Bronchial epithelial cell (primary cell): ENCODE data around the gene KIAA1549. TPM values are rescaled to one million over a fixed set of nuclear protein-coding genes. Genes with fewer than 3 reads are reported as not detected.

ENCODE experiments used
- DNase-seq: peaks from one replicate; pipeline ENCODE4 v3.0.0-alpha.2; 2010; ENCODE audit warnings: low read depth
- FAIRE-seq: peaks from 2 replicates; lab custom pipeline; 2011; peaks lifted over from hg19 to GRCh38; lab: Jason Lieb, UNC
- H3K27me3 ChIP-seq: 2 replicates; pipeline ENCODE4 v1.5.1; 2011; ENCODE audit warnings: low read length; ENCODE audit not compliant: control insufficient read depth, insufficient read depth
- H3K36me3 ChIP-seq: 2 replicates; pipeline ENCODE4 v1.5.1; 2011; ENCODE audit warnings: low read length; ENCODE audit not compliant: control insufficient read depth, insufficient read depth
- H3K4me3 ChIP-seq: 2 replicates; pipeline ENCODE4 v1.5.1; 2011; ENCODE audit warnings: mild to moderate bottlenecking, low read depth, low read length, control low read depth
- CTCF ChIP-seq: IDR thresholded peaks from 2 replicates; pipeline ENCODE4 v1.5.1; 2011; ENCODE audit warnings: mild to moderate bottlenecking, moderate library complexity, low read length, control low read depth, inconsistent platforms; ENCODE audit not compliant: insufficient read depth, severe bottlenecking
- total RNA-seq: library from RNA; depleted of rRNA; stranded (reverse); fragments of >200 nt; gene quantifications from 2 replicates; pipeline ENCODE4 v1.2.1, GENCODE V29; 2014

KIAA1549 gene
- total RNA-seq, 1 donor from 2014 or later = 0.26 TPM

DNA sequence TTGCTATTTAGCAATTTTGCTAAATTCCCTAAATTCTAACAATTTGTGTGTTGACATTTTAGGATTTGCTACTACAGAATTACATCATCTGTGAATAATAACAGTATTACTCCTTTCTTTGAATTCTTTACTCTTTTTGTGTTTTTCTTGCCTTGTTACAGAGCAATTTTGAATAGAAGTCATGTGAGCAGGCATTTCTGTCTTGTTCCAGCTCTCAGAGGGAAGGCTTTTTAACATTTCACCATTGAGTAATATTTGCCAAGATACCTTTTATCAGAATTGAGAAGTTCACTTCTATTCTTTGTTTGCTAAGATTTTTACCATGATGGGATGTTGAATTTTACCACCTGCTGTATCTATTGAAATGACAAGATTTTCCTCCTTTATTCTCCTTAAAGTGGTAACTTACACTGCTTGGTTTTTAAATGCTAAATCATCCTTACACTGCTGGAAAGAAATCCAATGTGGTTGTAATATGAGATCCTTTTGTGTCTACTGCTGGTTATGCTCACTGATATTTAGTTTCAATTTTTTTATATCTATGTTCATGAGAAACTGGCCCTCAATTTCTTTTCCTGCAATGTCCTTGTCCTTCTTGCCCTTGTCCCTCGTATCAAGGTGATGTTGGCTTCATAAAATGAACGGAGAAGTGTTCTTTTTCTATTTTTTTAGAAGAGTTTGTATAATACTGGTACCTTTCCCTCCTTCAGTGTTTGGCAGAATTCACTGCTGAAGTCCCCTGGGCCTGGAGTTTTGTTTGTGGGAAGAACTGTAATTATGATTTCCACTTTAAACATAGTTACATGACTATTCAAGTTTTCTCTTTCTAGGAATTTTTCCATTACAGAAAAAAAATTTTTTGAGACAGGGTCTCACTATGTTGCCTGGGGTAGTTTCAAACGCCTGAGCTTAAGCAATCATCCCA, 132.9 kb downstream of the KIAA1549 start:
- H3K4me3 ChIP-seq = no peak overlapping the region
- no peak for DNase-seq
- no peaks in the 10 kb centered on the region for H3K36me3 ChIP-seq
- no peaks in the 10 kb centered on the region for H3K27me3 ChIP-seq
- TF ChIP-seq CTCF = no peak
- FAIRE-seq = no peak

GRCh38 chr7:138845711-138846110, 135.5 kb downstream of the KIAA1549 start:
- H3K36me3 ChIP-seq = no peaks in the 10 kb centered on the region
- H3K4me3 ChIP-seq = no peak overlapping the region
- no peak for TF ChIP-seq CTCF
- H3K27me3 ChIP-seq = no peaks in the 10 kb centered on the region
- DNase-seq (no peak), FAIRE-seq (no peak)

GRCh38 chr7:138843632-138844580, 137.3 kb downstream of the KIAA1549 start:
- H3K36me3 ChIP-seq = no peaks in the 10 kb centered on the region
- TF ChIP-seq CTCF = no peak
- DNase-seq = no peak
- no peak overlapping the region for H3K4me3 ChIP-seq
- FAIRE-seq = no peak
- H3K27me3 ChIP-seq = no peaks in the 10 kb centered on the region

DNA sequence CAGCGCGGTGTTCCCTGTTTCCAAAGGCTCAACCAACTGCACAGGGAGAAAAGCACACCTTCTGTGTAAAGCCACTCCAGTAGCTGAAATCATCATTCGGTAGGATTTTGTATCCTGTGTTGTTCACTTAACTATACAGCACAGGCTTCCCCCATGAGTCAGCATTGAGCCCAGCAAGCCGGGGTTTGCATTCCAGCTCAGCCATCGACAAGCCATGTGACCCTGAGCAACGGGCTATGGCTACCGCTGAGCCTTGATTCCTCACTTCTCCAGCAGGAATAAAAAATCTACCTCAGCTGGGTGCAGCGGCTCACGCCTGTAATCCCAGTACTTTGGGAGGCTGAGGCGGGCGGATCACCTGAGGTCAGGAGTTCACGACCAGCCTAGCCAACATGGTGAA, 139.1 kb downstream of the KIAA1549 start:
- no peak for TF ChIP-seq CTCF
- Histone ChIP-seq H3K4me3 (no peak overlapping the region), H3K27me3 (no peaks in the 10 kb centered on the region), H3K36me3 (no peaks in the 10 kb centered on the region)
- FAIRE-seq (no peak), DNase-seq (peak; percentile 30)

GRCh38 chr7:138838166-138838565, 143.0 kb downstream of the KIAA1549 start:
- TF ChIP-seq CTCF = no peak
- Histone ChIP-seq H3K27me3 (no peaks in the 10 kb centered on the region), H3K4me3 (no peak overlapping the region), H3K36me3 (no peaks in the 10 kb centered on the region)
- FAIRE-seq (no peak), DNase-seq (no peak)
